HepG2 (cell line): Measurements from ENCODE around the gene RYR2.

ENCODE experiments used
- BRF2 ChIP-seq: sonication (generic); formaldehyde crosslinking; IDR thresholded peaks from 2 replicates; pipeline ENCODE4 v1.8.1; 2022; ENCODE audit warnings: mild to moderate bottlenecking, missing genetic modification reagents
- CTCF ChIP-seq: sonication (generic); formaldehyde crosslinking; IDR thresholded peaks from 2 replicates; pipeline ENCODE4 v1.5.0; 2020; ENCODE audit warnings: mild to moderate bottlenecking, missing genetic modification reagents, moderate library complexity
- KDM3A ChIP-seq: IDR thresholded peaks from 2 replicates; pipeline ENCODE4 v1.6.1; 2018; ENCODE audit warnings: low read depth, missing compliant biosample characterization
- MXD3 ChIP-seq: IDR thresholded peaks from 2 replicates; pipeline ENCODE4 v1.6.1; 2016; ENCODE audit warnings: mild to moderate bottlenecking, missing biosample characterization, missing genetic modification reagents
- MYC ChIP-seq: sonication (generic); formaldehyde crosslinking; IDR thresholded peaks from 2 replicates; pipeline ENCODE4 v1.9.0; 2021; ENCODE audit warnings: missing genetic modification reagents, borderline replicate concordance
- PHF8 ChIP-seq: sonication (generic); formaldehyde crosslinking; IDR thresholded peaks from 2 replicates; pipeline ENCODE4 v1.5.0; 2020; ENCODE audit warnings: missing genetic modification reagents
- POLR2AphosphoS5 ChIP-seq: IDR thresholded peaks from 2 replicates; pipeline ENCODE4 v1.6.1; 2012; ENCODE audit warnings: low read depth, low read length
- REPIN1 ChIP-seq: sonication (generic); formaldehyde crosslinking; IDR thresholded peaks from 2 replicates; pipeline ENCODE4 v1.8.0; 2022; ENCODE audit warnings: missing genetic modification reagents, low read depth, mild to moderate bottlenecking, borderline replicate concordance
- SOX6 ChIP-seq, 2 experiments: fragments of 450-650 bp in 1 of 2; sonication (generic) in 1 of 2; formaldehyde crosslinking in 1 of 2; IDR thresholded peaks; 2 replicates each; pipeline versions ENCODE4 v1.4.0 to v1.6.1; 2017 to 2020; ENCODE audit warnings: antibody characterized with exemption in 1 of 2, mild to moderate bottlenecking in 1 of 2, missing genetic modification reagents in 1 of 2
- ZNF432 ChIP-seq: sonication (generic); formaldehyde crosslinking; IDR thresholded peaks from 2 replicates; pipeline ENCODE4 v1.5.0; 2020; ENCODE audit warnings: missing genetic modification reagents, mild to moderate bottlenecking, borderline replicate concordance
- ZNF619 ChIP-seq: sonication (generic); formaldehyde crosslinking; IDR thresholded peaks from 2 replicates; pipeline ENCODE4 v1.4.0; 2020; ENCODE audit warnings: mild to moderate bottlenecking, missing genetic modification reagents
- ZNF724P ChIP-seq: sonication (generic); formaldehyde crosslinking; IDR thresholded peaks from 2 replicates; pipeline ENCODE4 v1.8.0; 2022; ENCODE audit warnings: missing genetic modification reagents, borderline replicate concordance
- TF ChIP-seq, protein P1 (sequence below): sonication (generic); formaldehyde crosslinking; IDR thresholded peaks from 2 replicates; pipeline ENCODE4 v1.4.0; 2020; ENCODE audit warnings: mild to moderate bottlenecking, missing genetic modification reagents, borderline replicate concordance
- TF ChIP-seq, protein P2 (sequence below): sonication (generic); formaldehyde crosslinking; conservative IDR thresholded peaks from 2 replicates; pipeline ENCODE4 v1.4.0; 2020; ENCODE audit warnings: missing genetic modification reagents

DNA sequence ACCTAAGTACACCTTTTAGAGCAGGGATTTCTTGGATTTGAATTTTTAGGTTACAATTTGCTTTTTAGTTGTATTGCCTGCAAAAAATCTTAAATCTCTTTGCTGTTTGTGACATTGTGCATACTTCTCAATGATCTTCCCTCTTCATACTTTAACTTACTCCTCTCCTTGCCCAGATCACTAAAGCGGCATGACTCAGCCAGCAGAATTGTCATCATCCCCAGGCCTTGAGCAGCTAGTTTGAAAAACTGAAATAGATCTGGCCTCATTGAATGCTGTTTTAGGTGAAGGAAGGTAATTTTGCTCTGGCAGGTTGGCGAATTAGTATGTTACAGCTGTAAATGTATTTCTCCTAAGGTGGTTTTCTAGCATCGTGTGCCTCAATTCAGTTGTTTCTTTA lies 145.9 kb downstream of the RYR2 start:
- TF ChIP-seq ZNF724P (CRISPR knock-in tag), result no peak
- TF ChIP-seq POLR2AphosphoS5, result no peak
- TF ChIP-seq CTCF (CRISPR knock-in tag), result no peak
- no peak for TF ChIP-seq MXD3
- TF ChIP-seq ZNF432, result no peak
- TF ChIP-seq ZNF619 (CRISPR knock-in tag), result no peak
- TF ChIP-seq KDM3A (CRISPR knock-in tag), result no peak
- TF ChIP-seq MYC (CRISPR knock-in tag), result no peak
- TF ChIP-seq, protein P1, sequence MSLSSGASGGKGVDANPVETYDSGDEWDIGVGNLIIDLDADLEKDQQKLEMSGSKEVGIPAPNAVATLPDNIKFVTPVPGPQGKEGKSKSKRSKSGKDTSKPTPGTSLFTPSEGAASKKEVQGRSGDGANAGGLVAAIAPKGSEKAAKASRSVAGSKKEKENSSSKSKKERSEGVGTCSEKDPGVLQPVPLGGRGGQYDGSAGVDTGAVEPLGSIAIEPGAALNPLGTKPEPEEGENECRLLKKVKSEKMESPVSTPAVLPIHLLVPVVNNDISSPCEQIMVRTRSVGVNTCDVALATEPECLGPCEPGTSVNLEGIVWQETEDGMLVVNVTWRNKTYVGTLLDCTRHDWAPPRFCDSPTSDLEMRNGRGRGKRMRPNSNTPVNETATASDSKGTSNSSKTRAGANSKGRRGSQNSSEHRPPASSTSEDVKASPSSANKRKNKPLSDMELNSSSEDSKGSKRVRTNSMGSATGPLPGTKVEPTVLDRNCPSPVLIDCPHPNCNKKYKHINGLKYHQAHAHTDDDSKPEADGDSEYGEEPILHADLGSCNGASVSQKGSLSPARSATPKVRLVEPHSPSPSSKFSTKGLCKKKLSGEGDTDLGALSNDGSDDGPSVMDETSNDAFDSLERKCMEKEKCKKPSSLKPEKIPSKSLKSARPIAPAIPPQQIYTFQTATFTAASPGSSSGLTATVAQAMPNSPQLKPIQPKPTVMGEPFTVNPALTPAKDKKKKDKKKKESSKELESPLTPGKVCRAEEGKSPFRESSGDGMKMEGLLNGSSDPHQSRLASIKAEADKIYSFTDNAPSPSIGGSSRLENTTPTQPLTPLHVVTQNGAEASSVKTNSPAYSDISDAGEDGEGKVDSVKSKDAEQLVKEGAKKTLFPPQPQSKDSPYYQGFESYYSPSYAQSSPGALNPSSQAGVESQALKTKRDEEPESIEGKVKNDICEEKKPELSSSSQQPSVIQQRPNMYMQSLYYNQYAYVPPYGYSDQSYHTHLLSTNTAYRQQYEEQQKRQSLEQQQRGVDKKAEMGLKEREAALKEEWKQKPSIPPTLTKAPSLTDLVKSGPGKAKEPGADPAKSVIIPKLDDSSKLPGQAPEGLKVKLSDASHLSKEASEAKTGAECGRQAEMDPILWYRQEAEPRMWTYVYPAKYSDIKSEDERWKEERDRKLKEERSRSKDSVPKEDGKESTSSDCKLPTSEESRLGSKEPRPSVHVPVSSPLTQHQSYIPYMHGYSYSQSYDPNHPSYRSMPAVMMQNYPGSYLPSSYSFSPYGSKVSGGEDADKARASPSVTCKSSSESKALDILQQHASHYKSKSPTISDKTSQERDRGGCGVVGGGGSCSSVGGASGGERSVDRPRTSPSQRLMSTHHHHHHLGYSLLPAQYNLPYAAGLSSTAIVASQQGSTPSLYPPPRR (CRISPR knock-in tag), result no peak
- TF ChIP-seq, protein P2, sequence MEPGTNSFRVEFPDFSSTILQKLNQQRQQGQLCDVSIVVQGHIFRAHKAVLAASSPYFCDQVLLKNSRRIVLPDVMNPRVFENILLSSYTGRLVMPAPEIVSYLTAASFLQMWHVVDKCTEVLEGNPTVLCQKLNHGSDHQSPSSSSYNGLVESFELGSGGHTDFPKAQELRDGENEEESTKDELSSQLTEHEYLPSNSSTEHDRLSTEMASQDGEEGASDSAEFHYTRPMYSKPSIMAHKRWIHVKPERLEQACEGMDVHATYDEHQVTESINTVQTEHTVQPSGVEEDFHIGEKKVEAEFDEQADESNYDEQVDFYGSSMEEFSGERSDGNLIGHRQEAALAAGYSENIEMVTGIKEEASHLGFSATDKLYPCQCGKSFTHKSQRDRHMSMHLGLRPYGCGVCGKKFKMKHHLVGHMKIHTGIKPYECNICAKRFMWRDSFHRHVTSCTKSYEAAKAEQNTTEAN, result no peak
- TF ChIP-seq BRF2 (CRISPR knock-in tag), result no peak
- no peak for TF ChIP-seq REPIN1 (CRISPR knock-in tag)
- no peak for TF ChIP-seq PHF8 (CRISPR knock-in tag)
- TF ChIP-seq SOX6 (IDR thresholded peaks at IDR 0.05), result no peak
- no peak for TF ChIP-seq SOX6 (CRISPR knock-in tag; IDR thresholded peaks at IDR 0.05)
